NCI-H2029 (cell line): ENCODE results near the gene TMEM191B.
"Not testable (repeated sequence)": the region's sequence is repeated elsewhere in the genome, so short reads cannot be mapped to it uniquely, and the experiment has no call there.

Experiments used
- DNase-seq: peaks from one replicate; lab custom pipeline; 2025; lab: John Stamatoyannopoulos, UW

The TMEM191B gene

GRCh38 chr22:18527752-18528596 lies at the start of gene TMEM191B:
Gene TMEM191B, plus strand, starts transcription at chr22:18527802. Its CDS starts 179 bp downstream, at chr22:18527981.
- DNase-seq: not testable (repeated sequence)

DNA sequence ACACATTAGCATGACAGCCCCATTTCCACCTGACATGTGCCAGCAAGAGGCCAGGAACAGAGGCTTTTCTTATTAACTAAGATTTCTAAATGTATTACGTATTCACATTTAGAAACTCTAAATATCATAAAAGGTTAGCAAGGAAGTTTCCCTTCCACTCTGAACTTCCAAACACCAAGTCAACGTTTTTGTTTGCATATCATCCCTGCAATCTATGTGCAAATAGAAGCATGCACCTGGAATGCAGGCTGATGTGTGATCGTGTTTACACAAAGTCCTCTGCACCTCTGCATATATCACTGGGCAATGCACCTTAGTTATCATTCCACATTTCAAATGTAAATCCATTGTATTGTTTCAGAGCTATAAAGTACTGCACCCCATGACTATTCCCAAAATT lies 31.4 kb upstream of the TMEM191B start:
- DNase-seq: not testable (repeated sequence)

DNA sequence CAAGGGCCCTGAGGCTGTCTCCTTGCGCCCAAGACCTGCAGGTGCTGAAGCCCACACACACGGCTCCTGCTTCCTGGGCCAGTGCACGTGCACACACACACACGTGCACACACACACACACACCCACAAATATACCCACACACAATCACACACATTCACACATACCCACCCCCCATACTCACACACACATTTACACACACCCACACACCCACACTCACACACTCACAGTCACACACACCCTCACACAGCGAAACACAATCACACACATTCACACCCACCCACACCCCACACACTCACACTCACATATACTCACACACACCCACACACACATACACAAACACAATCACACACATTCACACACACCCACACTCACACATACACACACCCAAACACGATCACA lies 16.3 kb upstream of the TMEM191B start:
- not testable (repeated sequence) for DNase-seq

DNA sequence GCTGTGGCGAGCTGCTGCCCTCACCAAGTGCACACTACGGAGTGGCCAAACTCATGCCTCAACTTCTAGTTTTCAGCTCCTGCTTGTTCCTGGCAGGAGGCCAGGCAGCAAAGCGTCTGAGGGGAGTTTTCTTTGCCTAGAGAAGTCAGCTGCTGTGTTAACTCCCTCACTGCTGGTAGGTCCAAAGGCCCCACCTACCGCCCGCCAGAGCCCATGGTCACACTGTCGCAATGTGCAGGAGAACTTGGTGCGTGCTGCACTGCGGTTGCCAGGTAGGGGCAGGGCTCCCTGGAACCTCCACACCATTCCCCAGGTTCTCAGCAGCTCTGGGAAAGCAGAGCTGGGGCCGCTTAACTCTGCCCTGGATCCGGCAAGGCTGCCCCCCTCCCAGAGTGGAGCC lies 15.2 kb upstream of the TMEM191B start:
- not testable (repeated sequence) for DNase-seq

- not testable (repeated sequence) for DNase-seq
Measured at GRCh38 chr22:18513454-18513853, 14.1 kb upstream of the TMEM191B start.

- DNase-seq: not testable (repeated sequence)
Measured at GRCh38 chr22:18518061-18518460, 9.5 kb upstream of the TMEM191B start, which contains the start of gene GGTLC3. Gene GGTLC3, minus strand, starts transcription at chr22:18518161. Its CDS starts 264 bp downstream, at chr22:18517897.

DNA sequence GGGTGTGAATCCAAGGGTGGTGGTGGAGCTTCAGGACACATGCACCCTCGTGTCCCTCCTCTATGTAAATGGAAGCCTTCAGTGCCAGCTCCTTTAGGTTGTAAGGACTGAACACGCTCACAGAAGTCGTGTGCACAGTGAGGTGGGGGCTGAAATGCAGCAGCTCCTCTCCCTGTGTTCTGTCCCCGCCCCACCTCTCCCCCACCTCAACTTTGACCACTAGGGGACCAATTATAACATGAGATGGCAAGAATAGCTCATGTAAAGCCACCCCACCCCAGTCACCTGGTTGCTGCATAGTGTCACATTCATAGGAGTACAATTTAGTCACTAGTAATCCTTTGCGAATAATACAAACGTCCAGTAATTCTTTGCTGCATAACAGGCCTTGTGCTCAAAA lies 4.8 kb upstream of the TMEM191B start:
- DNase-seq: not testable (repeated sequence)

DNA sequence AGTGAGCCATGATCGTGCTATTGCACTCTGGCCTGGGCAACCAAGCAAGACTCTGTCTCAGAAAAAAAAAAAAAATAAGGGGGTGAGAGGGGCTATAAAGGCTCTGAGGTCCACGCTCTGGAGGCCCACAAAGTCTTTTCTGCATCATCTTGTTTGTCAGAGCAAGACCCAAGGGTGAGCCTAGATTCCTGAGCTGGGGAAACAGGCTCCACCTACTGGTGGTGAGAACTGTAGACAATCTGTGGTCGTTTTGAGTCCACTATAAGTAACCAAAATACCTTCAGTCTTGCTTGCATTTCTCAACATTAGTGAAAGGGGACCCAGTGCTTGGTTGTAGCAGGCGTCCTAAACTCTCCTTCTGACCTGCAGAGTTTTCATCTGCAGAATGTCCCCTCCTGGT lies 4.3 kb upstream of the TMEM191B start:
- DNase-seq: not testable (repeated sequence)

DNA sequence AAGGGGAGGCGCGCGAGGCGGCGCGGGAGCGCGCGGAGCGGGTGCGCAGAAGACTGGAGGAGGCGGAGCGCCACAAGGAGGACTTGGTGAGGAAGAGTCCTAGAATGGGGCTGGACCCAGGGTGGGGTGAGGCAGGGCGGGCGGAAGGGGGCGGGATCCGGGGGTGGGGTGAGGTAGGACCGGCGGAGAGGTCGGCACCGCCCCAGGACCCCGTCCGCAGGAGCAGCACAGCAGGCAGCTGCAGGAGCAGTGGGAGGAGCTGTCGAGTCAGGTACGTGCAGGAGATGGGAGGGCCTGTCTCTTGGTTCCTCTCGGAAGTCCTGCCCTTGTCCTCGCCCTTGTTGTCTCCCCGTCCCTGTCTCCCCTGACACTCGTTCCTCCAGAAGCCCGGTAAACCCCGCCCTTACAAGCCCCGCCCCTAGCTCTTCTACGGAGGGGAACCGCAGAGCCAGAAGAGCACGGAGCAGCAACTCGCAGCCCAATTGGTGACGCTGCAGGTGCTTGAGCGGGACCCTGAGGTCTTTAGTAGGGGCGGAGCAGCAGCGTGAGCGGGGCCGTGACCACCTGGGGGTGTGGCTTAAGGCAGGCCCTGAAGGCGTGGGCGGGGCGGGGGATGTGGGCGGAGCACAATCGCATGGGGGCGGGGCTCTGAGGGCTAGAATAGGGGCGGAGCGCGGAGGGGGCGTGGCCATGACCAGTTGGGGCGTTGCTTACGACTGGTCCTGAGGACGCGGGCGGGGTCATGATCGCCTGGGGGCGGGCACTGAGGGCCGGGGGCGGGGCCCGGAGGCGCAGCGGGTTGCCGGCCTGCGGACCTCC lies 1.2 kb downstream of the TMEM191B start:
- not testable (repeated sequence) for DNase-seq

- not testable (repeated sequence) for DNase-seq
Measured at GRCh38 chr22:18529416-18530145, 2.0 kb downstream of the TMEM191B start.

DNA sequence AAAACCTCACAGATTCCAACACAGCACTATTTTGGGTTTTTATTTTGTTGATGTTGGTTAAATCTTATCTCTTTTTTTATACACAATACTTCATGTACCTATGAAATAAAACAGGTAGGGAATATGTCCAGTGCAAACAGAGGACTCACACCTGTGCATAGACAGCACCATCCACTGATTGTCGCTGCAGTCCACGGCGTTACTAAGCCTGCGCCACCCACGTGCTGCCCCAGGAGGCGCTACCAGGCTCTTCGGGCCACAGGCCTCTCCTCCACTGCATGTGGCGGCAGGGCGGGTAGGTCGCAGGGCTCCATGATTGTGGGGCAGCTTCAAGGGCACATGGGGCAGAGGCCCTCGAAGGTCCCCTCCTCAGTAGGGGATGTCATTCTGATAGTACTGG lies 6.0 kb downstream of the TMEM191B start:
- DNase-seq: not testable (repeated sequence)

GRCh38 chr22:18534315-18534714 lies 6.7 kb downstream of the TMEM191B start:
- DNase-seq: not testable (repeated sequence)

DNA sequence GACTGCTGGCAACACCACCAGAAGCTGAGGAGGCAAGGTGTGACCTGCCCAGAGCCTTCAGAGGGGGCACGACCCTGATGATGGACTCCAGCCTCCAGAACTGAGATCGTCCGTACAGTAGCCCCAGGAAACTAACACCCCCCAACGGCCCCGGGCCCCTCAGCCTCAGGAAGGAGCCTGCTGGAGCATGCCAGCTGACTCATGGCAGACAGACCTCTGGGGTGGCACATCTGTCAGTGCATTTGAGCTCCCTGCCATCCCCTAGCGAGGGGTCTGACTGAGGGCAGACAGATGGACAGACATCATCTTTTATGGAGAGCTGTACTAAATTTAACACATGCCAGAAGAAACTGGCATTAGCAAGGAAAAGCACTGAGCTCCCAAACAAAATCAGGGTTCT lies 12.4 kb downstream of the TMEM191B start:
- not testable (repeated sequence) for DNase-seq

DNA sequence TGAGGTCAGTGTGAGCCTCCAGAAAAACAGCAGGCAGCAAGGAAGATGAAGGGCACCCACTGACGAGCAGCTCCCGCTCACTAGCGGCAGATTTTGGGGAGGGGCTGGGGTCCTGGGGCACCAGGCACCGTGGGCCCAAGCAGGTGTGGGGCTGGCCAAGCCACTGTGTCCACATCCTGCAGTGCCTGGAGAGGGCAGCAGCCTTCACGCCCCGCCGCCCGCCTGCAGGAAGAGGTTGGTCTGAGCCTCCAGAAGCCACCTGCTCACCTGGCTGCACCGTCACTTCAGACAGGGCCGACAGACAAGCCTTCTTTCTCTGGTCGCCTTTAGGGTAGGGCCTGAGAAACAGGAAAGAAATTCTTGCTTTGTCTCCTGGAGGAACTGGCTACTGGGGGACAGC lies 15.8 kb downstream of the TMEM191B start:
- not testable (repeated sequence) for DNase-seq

GRCh38 chr22:18544615-18545014 lies 17.0 kb downstream of the TMEM191B start:
- DNase-seq: not testable (repeated sequence)

GRCh38 chr22:18549458-18550179 lies 22.0 kb downstream of the TMEM191B start:
- DNase-seq: not testable (repeated sequence)

DNA sequence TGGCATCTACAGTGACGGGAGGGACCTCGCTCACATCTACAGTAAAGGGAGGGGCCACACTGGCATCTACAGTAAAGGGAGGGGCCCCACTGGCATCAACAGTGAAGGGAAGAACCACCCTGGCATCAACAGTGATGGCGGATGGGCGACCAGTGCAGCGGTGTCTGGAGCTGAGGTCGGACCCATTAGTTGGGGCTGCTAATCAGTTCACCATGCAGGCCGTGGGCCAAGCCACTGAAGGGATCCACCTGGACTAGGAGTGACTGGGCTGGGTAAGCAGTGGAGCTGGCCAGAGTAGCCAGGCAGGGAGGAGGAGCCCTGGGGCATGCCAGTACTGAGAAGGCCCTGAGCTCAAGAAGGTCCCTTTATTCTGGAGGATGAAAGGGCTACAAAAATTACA lies 23.4 kb downstream of the TMEM191B start:
- not testable (repeated sequence) for DNase-seq

DNA sequence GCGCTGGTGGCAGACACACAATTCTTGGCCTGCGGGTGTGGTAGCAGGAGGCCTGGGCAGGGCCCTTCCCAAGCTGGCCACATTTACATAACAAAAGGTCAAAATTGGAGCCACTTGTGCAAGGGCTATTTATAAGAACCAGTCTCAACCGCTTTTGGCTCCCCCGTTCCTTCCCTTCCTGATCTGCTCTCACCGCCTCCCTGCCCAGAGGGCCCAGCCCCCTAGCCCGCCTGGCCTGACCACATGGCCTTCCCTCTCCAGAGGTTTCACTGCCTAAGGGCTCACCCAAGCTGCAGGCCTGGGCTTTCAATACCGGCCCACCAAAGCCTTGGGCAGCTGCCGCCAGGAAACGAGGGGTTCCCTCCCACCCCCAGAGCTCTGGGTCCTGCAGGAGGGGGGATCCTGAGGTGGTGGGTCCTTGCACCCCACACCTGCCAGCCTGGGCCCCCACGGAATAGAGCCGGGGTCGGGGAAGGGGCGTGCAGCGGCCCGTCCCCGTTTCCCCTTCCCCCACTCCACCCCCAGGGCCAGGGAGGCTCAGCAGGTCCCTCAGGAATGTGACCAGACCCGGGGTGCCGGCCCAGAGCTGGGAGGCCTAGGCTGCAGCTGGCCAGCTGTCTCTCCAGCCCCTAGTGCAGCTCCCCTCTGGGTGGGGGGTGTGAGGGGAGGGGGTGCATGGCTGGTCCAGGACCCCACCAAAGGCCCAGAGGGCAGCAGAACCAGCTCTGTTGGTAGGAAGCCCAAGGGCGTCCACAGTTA lies 25.4 kb downstream of the TMEM191B start:
- DNase-seq: not testable (repeated sequence)

- not testable (repeated sequence) for DNase-seq
Measured at GRCh38 chr22:18554280-18555256, 27.0 kb downstream of the TMEM191B start.
